ENCODE measurements around the gene SLC2A10.

The SLC2A10 gene

DNA sequence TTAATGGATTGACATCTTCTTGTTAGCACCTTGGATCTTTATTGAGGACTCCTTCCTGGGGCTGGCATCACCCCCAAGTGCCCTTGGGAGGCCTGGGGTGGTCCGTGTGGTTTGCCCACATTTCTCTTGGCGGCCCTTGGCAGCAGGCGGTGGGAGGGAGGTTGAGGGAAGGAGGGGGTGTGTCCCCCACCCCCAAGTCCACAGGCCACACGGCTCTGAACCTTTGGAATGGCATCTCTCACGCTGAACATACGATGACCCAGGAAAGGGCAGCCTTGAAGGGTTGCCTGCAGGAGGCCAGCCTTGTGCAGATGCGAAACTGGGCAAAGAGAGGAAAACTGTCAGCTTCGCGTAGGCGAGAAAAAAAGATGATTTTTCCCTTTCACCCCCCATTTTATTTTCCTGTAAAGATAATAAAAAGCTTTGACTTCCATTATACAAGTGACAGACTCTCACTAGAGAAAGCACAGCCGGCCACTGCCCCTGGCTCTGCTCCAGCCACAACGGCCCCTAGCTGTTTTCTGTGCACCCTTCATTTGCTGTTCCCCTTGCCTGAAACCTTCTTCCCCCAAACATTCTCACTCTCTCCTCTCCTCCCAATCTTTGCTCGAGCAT, 56.2 kb downstream of the SLC2A10 start:
- DNase-seq (ENCODE audit: low read depth in 3 of 3), result no peak

- DNase-seq (ENCODE audit: low read depth in 3 of 3), result no peak
Measured at GRCh38 chr20:46767127-46767761, 57.8 kb downstream of the SLC2A10 start.

DNA sequence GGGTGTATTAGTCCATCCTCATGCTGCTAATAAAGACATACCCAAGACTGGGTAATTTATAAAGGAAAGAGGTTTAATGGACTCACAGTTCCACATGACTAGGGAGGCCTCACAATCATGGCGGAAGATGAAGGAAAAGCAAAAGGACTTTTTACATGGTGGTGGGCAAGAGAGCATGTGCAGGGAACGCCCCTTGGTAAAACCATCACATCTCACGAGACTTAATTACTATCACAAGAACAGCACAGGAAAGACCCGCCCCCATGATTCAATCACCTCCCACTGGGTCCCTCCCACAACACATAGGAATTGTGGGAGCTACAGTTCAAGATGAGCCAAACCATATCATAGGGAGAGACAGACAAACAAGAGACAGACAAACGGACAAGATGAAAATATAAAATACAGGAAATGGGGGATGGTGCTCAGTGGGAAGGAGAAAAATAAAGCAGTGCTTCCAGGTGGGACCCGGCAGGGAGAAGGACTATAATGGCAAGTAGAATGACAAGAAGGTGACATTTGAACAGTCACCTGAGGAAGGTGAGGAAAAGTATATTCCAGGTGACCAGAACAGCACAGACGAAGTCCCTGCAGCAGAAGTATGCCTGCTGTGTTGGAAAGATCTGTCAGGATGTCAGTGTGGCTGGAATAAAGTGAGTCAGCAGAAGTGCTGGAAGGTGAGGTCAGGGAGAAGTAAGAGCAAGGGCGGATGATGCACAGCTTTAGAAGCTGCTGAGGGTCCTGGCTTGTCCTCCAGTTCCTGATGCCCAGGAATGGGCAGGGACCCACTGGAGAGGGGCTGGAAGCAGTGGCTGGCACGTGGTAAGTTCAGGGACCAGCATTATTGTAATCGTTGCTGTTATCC, 61.1 kb downstream of the SLC2A10 start:
- no peak for DNase-seq (ENCODE audit: low read depth in 3 of 3)

GRCh38 chr20:46771195-46771588, 61.7 kb downstream of the SLC2A10 start:
- no peak for DNase-seq (ENCODE audit: low read depth in 3 of 3)

DNA sequence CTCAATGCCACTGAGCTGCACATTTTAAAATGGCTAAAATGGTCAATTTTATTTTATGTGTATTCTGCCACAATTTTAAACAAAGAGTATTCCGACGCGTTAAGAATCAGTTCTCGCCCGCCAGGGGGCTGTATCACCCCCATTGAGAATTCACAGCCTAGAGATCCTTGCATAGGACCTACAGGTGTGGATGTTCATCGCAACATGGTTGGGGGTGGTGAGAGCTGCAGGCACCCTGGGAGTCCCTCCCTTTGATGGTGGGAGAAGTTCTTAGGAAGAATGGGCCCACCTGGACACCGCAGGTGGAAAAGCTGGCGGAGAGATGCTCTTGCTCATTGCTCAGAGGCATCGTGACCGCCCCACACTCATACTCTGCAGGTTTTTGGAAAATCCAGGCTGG, 63.5 kb downstream of the SLC2A10 start:
- DNase-seq (ENCODE audit: low read depth in 3 of 3), result no peak

DNA sequence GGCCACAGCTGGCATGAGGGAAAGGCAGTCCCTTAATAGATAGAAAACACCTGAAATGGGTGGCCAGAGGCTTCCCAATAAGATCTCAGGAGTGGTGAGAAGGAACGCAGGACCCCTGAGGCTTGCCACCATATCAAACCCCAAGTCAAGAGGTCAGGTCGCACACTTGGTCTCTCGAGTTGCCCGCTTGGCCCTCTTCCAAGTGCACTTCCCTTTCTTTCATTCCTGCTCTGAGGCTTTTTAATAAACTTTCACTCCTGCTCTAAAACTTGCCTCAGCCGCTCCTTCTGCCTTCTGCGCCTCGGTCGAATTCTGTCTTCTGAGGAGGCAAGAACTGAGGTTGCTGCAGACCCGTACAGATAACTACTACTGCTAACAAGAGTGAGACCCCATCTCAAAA, 64.2 kb downstream of the SLC2A10 start:
- DNase-seq (ENCODE audit: low read depth in 3 of 3), result no peak

- no peak for DNase-seq (ENCODE audit: low read depth in 3 of 3)
Measured at GRCh38 chr20:46774236-46774635, 64.8 kb downstream of the SLC2A10 start.

- DNase-seq (ENCODE audit: low read depth in 3 of 3), result no peak
Measured at GRCh38 chr20:46774943-46775560, 65.6 kb downstream of the SLC2A10 start.

DNA sequence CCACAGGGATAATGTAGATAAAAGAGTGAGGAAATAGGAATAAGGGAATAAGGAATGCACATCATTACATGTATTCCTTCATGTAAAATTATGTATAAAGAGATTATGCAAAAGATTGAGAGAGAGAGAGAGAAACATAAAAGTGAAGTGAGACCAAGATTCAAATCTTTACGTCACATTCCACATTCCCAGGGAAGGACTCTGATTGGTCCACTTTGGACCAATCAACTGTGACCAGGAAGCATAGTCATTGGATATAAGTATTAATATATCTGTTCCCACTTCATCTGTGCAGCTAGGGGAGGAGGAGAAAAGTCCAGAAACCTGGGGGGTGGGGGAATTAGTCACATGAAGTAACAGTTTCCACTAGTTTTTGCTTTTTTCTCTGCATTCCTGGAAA, 66.4 kb downstream of the SLC2A10 start:
- no peak for DNase-seq (ENCODE audit: low read depth in 3 of 3)

DNA sequence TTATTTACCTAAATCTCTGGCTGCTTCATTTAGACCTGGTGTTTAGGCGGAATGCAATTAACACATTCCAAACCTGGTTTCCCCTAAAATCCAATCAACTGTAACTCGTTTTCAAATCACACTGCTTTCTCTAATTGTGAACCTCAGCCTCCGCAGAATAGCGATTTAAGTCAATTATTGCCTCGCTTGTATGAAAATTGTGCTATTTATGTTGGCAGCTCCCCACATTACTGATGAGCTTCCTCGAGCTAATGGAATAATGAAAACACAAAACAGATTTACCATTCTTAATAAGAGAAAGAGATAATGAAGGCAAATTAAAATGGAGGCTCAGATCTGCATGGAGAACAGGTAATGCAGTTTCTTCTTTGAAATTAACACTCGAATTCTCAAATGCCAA, 67.9 kb downstream of the SLC2A10 start:
- no peak for DNase-seq (ENCODE audit: low read depth in 3 of 3)

DNA sequence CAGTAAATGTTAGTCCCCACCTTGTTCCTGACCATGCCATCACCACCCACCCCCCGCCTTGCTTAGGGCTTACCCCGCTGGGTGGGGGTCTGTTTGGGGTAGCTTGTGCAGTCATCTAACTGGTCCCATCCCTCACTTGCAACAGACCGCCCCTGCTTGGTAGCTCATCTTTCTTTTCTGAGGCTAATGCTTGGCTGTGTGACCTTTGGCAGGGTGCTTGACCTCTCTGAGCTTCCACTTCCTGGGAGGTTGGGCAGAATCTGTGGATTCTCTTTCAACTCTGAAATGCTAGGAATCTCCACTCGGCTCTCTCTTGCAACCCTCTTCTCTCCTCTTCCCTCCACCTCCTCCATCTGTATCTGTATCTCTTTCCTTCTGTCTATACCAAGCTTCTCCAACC, 70.4 kb downstream of the SLC2A10 start:
- DNase-seq (ENCODE audit: low read depth in 3 of 3), result no peak

- no peak for DNase-seq (ENCODE audit: low read depth in 3 of 3)
Measured at GRCh38 chr20:46784436-46785127, 75.1 kb downstream of the SLC2A10 start.
